Right hindlimb (tissue), 1 donor: ENCODE results near the gene SULF2.
A peak's percentile ranks its signal among the peaks of the same experiment; 100 is the strongest.

ENCODE experiments used
- DNase-seq: peaks from one replicate; pipeline ENCODE4 v3.0.0-alpha.2; 2018

Gene SULF2

DNA sequence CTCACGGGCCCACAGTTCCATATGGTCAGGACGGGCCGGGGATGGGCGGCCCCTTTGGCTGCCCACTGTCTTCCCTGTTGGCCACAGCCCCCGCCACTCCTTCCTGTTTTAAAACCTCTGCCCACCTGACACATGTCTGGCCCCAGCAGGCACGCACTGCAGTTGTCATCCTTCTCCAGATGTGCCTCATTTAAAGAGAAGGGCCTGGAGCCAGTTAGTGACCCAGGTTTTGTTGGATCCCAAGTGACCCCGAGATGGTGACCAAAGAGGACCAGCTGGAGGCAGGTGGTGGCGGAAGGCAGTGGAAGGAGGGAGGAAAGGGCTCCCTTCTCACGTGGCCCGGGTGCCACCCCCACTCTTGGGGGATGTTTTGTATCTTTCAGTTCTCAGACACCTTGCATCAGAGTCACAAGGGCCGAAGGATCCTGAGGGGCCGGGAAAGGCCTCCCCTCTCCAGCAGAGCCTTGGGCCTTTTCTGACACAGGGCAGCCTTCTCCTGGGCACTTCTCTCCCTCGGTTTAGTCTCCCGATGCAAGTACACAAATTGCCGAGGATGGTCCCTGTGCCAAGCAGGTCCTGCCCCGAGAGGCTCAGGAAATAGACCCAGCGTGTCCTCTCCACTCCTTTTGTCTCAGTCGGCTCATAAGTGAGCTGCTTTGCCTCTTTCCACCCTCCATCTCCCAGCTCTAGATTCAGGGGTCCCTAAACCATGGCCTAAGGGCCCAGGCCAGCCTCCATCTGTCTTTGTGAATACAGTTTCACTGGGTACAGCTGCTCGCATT is 117.6 kb downstream of the SULF2 start:
- no peak for DNase-seq

DNA sequence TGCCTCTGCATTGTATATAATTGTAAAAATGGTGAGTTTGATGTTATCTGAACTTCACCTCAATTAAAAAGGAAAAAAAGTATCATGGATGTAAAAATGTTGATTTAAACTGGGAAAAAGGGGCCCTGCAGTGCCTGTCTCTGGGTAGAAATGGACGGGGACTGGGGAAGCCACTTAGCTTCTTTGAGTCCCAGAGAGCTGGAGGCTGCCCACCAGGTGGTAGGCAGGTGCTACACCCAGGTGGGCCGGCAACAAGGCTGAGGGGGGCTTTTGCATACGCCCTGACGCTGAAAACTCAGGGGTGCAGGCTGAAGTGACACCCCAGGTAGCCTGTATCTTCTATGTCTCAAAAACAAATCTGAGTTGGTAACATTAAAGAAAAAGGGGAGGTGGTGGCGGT is 118.2 kb downstream of the SULF2 start:
- no peak for DNase-seq

DNA sequence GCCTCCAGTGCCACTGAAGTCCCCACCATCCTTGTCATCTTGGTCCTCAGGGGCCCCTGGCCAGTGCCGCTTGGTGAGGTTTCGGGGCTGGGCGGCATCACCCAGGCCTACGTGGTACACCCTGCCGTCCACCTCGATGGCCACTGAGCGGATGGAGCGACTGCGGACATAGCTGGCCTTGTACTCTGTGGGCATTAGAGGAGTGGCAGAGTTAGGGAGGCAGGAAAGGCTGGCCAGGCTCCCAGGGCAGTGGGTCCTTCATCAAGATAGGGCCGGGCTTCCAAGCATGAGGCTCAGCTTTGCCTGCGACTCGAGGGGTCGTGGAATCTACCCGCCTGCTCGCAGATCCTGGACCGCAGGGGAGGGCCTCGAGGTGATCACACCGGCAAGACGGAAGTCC is 119.0 kb downstream of the SULF2 start:
- DNase-seq = no peak

DNA sequence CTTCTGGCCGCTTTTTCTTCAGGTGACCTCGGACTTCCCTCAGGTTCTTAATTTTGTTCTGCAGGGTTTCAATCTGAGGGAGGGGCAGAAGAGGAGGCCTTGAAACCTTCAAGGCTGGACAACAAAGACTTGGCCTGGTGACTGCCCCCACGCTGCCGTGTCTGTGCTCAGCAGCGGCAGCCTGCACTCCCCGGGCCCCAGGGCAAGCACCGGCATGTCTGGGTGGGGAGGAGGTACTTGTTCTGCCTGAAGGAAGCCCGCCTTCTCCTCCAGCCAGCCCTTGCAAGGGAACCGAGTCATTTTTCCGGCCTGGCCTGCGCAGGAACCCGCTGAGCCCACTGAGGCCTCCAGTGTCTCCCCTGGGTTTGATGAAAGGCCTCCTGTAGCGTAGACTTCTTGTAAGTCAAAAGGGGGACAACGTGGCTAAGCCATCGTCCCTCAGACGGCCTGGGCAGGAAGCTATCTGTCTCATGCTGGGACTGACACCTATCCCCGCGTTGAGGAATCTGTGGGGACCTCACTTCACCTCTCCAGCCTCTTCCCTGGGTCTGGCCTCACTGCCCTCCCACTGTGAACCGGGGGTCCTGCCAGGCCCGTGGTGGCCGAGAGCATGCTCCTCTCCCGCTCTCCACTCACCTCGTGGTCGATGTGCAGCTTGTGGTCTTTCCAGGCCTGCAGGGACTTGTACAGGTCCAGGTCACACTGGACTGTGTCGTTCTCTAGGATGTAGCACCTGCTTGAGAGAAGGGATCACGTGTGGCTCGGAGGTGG is 119.9 kb downstream of the SULF2 start:
- no peak for DNase-seq

DNA sequence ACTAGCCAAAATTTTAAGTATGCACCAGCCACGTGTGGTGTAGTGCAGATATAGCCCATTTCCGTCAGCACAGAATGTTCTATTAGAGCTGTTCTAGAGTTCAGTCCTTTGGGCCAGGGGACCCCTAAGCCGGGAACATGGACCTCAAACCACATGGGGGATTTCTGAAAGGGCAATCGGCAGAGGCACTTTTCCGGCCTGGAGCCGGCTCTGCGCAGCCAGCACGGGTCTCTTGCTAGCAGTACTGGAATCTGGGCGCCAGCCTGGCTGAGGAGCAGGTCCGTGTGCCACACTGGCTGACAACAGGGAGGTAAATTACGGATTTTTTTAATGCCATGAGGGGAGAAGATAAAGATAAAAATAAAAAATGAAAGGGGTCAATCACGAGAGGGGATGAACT is 120.5 kb downstream of the SULF2 start:
- no peak for DNase-seq

DNA sequence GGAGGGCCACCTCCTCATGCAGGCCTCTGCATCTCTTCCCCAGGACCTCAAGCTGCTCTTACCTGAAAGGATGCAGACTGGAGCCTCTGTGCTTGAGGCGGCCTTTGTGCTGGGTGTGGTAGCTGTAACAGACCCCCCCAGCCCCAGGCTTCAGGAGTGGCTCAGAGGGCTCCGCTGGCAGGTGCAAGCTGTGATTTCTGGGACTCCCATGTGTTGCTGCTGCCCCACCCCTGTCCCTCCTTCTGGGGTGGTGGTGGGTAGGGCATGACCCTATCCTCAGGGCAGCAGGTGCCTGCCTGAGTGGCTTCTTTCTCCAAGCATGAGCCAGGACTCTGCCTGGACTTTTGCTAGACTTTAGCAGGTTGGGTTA is 121.2 kb downstream of the SULF2 start:
- DNase-seq = no peak

DNA sequence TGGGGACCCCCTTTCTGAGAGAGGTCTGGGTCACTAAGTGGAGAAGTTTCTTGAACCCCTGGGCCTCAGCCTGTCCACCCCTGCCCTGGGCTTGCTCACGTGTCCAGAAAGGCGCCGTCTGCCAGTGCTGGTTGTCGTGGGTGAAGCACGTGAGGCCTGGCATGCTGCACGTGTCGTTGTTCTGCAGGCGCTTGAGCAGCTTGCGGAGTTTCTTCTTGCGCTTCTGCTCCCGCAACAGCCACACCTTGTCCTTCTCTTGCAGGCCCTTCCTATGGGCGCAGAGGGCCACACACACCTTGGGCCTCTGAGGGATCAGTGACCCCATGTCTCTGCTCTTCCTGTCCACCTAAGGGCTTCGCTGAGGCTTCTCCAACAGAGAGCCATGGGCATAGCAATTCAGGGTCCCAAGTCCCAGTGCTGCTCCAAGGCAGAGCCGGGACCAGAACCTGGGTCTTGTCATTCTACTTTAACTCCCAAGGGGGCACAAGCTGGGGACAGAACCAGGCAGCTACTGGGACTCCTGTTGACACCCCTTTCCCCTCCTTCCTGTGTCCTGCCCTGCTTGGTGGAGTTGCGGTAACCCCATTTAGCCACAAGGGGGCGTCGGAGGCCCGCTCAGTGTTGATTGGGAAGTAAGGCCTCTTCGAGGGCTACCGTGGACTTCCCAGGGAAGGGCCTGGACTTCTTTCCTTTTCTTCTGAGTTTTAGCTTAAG is 121.8 kb downstream of the SULF2 start:
- DNase-seq = peak; percentile 88

DNA sequence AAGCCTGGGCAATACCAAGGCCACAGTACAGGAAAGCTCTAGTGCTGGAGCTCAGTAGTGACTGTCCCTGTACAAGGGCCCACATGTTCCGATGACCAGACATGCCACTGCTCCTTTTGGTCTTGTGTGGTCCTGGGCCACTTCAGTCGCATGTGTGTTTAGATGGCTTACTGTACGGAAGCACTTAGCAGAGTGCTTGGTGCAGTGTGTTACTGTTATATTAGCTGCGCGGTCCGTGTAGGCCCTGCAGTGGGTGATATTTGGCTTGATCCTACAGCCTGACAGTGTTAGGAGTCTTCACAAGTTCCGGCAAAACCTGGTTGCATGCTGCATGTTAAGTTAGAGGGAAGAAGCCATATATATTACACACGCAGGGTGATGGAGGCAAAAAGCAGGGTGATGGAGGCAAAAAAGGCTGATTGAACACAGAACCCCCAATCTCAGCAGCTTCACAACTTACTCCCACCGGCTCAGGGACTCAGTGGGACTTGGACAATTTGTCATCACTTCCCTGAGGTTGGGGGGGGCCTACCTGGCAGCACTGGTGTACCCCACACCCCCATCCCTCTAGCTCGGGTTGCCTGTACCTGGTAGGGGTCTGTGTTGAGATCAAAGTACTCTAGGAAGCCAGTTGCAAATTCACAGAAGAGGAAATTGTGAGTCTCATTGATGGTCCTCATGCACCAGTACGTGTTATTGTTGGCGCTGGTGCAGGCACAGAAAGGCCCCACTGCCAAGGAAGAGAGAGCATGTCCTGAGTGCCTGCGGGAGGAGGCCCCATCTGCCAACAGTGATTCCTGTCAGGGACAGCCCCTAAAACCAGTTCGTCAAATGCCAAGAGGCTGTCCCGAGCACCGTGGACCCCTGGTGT is 122.6 kb downstream of the SULF2 start:
- DNase-seq = no peak

DNA sequence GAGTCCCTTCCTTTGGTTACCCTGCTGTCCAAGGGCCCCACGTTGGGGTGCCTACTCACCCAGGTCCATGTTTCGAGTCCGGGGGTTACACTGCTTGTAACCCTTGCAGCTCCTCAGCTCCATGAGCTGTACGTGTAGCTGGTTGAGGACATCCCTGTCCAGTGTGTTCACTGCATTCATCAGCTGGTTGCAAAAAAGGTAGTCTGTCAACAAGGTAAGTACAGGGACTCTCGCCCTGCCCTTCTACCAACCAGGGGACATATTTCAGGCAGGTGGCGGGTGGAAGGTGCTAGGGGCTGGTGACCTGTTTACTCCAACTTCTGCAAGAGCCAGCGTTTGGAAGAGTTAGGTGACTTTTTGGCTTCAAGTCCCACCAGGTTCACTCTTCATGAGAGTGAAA is 123.6 kb downstream of the SULF2 start:
- DNase-seq = no peak

DNA sequence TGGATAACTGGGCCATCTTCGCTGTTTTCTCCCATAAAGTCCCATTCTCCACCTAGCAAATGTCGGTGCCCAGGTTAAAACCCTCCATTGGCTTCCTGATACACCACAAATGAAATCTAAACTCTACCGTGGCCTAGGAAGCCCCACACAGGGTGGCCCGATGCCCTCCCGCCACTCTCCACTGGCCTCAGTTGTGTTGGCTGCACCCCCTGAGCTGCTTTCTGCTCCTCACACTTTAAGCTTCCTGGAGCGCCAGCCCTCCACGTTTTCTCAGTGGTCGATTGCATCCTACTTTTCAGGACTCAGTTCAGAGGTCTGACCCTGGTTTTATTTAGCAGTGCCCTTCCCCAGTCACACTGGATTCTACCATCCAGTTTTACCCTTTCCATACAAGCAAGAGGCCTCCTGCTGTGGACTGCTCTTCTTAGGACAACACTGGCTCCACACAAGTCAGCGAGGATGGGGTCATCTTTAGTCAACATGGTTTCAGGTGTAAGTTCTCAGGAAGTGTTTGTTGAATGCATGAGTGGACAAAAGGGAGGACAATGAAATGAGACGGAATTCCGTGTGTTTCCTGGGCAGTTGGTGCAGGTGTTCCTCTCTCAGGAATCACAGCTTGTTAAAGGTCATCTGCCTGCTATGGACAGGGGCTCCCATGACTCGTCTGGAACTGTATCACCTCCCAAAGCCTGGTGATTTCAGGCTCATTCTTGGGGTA is 124.1 kb downstream of the SULF2 start:
- DNase-seq = no peak

DNA sequence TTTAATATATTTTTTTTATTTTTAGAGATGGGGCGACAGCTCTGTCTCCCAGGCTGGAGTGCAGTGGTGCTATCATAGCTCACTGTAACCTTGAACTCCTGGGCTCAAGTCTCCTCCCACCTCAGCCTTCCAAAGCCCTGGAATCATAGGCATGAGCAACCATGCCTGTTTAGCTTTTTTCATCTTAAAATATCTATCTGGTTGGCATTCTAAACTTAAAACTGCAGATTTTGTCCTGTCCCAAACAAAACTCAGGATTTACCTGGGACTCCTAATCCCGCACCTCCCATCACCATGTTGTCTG is 124.7 kb downstream of the SULF2 start:
- DNase-seq = no peak

DNA sequence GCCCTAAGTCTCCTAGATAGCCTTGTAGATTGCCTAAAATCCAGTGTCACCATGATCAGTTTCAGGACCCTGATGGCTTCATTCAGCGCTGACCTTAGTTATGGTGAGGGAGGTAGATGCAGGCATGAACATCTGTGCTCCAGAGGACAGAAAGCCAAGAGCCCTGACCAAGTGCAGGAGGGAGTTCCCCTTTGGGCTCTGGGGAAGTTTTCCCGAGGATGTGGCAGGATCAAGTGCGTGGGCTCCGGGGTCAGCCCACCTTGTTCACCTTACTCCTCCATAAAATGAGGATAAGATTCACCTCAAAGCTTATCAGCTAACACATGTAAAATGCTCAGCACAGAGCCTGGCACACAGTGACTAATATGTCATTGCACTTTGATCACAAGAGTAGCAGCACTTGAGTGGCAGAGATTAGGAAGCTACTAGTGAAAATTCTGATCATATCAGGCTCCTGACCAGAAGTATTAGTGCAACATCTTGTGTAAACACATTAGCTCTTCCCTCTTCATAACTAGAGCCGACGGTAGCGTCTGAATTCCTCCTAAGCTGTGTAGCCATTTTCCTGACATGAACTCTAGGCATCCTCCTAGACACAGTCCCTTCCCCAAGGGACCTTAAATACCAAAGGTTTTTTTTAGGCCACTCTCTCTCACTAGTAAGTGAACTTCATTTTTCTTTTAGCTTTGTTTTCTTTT is 125.2 kb downstream of the SULF2 start:
- DNase-seq = no peak

DNA sequence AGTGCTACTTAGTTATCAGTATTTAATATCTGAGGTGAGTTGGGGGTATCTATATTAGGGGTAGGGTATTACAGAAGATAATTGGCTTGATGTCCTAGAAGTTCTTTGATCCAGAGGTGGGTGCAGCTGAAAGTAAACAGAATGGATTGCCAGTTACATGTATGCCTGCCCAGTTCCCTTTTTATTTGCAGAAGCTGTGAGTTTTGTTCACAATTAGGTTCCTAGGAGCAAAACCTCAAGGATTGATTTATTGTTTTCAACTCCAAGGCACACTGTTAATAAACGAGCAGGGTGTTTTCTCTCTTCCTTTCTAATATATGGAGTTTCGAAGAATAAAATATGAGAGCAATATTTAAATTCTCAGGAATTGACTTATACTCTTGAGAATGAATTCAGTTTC is 129.0 kb downstream of the SULF2 start:
- no peak for DNase-seq

DNA sequence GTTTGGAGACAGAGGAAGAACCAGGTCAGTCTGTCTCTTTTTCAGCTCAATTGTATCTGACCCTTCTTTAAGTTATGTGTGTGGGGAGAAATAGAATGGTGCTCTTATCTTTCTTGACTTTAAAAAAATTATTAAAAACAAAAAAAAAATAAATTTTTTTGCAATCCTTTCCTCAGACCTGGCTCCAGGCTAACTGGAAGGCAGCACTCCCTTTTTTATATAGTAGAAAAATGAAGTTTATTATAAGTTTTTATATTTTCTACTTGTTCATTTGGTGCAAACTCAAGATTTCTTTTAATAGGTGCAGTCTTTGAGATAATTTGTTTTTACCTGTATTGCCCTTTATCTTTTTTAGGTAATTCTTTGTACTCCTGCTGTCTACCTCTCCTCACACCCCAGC is 129.6 kb downstream of the SULF2 start:
- DNase-seq = no peak

DNA sequence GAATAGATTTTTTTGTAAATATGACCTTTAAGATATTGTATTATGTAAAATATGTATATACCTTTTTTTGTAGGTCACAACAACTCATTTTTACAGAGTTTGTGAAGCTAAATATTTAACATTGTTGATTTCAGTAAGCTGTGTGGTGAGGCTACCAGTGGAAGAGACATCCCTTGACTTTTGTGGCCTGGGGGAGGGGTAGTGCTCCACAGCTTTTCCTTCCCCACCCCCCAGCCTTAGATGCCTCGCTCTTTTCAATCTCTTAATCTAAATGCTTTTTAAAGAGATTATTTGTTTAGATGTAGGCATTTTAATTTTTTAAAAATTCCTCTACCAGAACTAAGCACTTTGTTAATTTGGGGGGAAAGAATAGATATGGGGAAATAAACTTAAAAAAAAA is 130.9 kb downstream of the SULF2 start:
- DNase-seq = no peak

DNA sequence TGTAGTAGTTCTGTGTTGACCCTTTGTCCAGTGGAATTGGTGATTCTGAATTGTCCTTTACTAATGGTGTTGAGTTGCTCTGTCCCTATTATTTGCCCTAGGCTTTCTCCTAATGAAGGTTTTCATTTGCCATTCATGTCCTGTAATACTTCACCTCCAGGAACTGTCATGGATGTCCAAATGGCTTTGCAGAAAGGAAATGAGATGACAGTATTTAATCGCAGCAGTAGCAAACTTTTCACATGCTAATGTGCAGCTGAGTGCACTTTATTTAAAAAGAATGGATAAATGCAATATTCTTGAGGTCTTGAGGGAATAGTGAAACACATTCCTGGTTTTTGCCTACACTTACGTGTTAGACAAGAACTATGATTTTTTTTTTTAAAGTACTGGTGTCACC is 131.4 kb downstream of the SULF2 start:
- DNase-seq = no peak

DNA sequence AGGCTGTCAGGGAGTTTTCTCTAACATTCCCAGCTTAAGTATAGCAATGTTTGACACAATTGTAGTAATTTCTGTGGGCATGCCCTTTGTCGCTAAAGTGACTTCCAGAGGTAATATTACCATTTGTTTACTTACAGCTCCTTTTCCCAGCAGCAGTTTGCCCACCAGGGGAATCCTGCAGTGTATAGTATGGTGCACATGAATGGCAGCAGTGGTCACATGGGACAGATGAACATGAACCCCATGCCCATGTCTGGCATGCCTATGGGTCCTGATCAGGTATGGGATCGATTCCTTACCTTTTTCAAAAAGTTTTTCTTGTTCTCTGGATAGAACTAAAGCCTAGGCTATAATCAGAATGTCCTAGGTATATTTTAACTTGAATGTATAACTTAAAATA is 132.5 kb downstream of the SULF2 start:
- no peak for DNase-seq

DNA sequence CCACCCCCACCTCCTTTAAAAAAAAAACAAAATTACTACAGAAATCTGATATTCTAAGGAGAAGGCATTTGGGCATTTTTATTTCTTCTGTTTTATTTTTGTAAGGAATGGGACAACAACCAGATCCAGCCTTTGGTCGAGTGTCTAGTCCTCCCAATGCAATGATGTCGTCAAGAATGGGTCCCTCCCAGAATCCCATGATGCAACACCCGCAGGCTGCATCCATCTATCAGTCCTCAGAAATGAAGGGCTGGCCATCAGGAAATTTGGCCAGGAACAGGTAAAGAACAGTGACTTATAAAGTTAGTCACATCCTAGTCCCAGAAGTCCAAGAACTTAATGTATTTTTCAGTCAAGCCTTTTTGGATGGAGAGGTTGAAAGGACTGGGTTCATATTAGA is 133.0 kb downstream of the SULF2 start:
- DNase-seq = no peak

DNA sequence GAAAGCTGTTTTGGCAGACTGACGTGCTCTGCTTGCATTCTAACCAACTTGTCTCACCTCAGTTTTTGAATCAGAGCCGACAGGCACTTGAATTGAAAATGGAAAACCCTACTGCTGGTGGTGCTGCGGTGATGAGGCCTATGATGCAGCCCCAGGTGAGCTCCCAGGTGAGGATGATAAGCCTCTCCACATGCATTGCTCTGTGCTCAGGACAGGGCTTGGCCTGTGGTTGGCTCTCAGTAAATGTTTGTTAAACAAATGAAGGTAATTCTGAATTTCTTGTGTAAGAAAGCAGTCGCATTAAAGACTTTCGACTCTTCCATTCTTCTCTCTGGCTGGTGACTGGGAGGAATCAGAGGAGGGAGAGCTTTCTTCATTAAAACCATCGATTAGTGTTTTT is 136.3 kb downstream of the SULF2 start:
- no peak for DNase-seq

DNA sequence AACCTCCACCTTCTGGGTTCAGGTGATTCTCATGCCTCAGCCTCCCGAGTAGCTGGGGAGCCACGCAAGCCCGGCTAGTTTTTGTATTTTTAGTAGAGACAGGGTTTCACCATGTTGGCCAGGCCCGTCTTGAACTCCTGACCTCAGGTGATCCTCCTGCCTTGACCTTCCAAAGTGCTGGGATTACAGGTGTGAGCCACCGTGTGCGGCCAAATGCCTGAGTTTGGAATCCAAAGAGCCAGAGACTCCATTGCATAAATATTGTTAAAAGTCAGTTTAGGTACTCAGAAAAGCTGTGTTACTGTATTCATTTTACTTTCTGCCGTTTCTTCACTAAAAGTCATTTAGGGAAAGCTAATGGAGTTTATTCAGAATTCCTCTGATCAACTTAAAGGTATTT is 137.3 kb downstream of the SULF2 start:
- no peak for DNase-seq

DNA sequence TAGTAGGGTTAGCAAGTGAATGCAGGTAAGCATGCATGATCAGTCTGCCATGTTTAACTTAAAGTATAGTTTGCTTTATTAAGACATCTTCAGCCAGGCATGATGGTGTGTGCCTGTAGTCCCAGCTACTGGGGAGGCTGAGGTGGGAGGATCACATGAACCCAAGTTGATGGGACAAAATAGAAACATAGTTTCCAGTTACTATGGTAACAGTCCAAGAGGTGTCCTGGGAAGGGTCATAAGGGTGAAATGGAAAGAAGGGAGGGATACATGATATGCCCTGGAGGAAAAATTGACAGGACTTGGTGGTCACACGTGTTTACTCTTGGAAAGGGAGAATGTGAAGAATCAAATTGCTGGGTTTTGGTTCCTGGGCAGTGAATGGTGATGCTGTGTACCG is 139.6 kb downstream of the SULF2 start:
- no peak for DNase-seq

DNA sequence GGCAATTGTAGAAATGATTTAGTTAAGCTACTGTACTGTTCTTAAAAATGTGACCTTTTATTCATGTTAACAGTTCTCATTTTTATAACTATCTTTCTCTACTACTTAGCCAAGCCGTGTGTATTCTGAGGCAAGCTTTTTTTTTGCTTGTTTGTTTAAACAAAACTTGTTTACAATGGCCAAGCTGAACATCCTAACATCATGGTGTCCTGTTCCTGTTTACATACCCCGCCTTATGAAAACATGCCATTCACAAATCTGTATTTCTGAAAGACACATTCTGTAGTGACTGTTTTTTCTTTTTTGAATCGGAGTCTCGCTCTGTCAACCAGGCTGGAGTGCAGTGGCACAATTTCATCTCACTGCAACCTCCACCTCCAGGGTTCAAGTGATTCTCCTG is 142.7 kb downstream of the SULF2 start:
- DNase-seq = no peak
